GM23338 (cell line): ENCODE results near the gene BMP8A. TPM values are rescaled to one million over a fixed set of nuclear protein-coding genes. Genes with fewer than 3 reads are reported as not detected.

Experiments
- ATAC-seq: fragments of 200-7000 bp; cut with Tn5 transposase; 3 replicates; pipeline ENCODE4 v1.9.1; 2020
- DNase-seq: peaks from one replicate; pipeline ENCODE4 v3.0.0-alpha.2; 2015; ENCODE audit warnings: low spot score
- H2AFZ ChIP-seq: fragments of 200-600 bp; sonication (generic); 2 replicates; pipeline ENCODE4 v1.8.0; 2016; ENCODE audit warnings: antibody characterized with exemption, mild to moderate bottlenecking, moderate library complexity
- H3F3A ChIP-seq: fragments of 200-600 bp; sonication (generic); replicated peaks from 2 replicates; pipeline ENCODE4 v1.8.0; 2017; ENCODE audit warnings: antibody characterized with exemption, mixed run types, low read depth
- H3K27ac ChIP-seq: fragments of 200-600 bp; sonication (generic); 2 replicates; pipeline ENCODE4 v1.6.1; 2016; ENCODE audit warnings: low read depth
- H3K27me3 ChIP-seq: fragments of 200-600 bp; sonication (generic); 2 replicates; pipeline ENCODE4 v1.8.0; 2016; ENCODE audit warnings: mild to moderate bottlenecking, mixed run types, moderate library complexity; ENCODE audit not compliant: insufficient read depth
- H3K36me3 ChIP-seq: fragments of 200-600 bp; sonication (generic); 2 replicates; pipeline ENCODE4 v1.8.0; 2016; ENCODE audit warnings: mild to moderate bottlenecking; ENCODE audit not compliant: insufficient read depth
- H3K4me1 ChIP-seq: fragments of 200-600 bp; sonication (generic); 2 replicates; pipeline ENCODE4 v1.8.0; 2016; ENCODE audit warnings: mild to moderate bottlenecking, moderate library complexity; ENCODE audit not compliant: insufficient read depth
- H3K4me2 ChIP-seq: fragments of 200-600 bp; sonication (generic); 2 replicates; pipeline ENCODE4 v1.7.1; 2017; ENCODE audit warnings: mixed run types
- H3K4me3 ChIP-seq: fragments of 200-600 bp; sonication (generic); 2 replicates; pipeline ENCODE4 v1.6.1; 2016; ENCODE audit warnings: mixed run types
- H3K79me2 ChIP-seq: fragments of 200-600 bp; sonication (generic); replicated peaks from 2 replicates; pipeline ENCODE4 v1.8.0; 2017; ENCODE audit warnings: mild to moderate bottlenecking; ENCODE audit not compliant: insufficient read depth
- H3K9me2 ChIP-seq: fragments of 200-600 bp; sonication (generic); 2 replicates; pipeline ENCODE4 v1.8.0; 2017; ENCODE audit not compliant: insufficient read depth
- H4K20me1 ChIP-seq: fragments of 200-600 bp; sonication (generic); replicated peaks from 2 replicates; pipeline ENCODE4 v1.8.0; 2017; ENCODE audit warnings: mild to moderate bottlenecking; ENCODE audit not compliant: insufficient read depth
- H3K27ac Mint-ChIP-seq: 2 replicates; pipeline ENCODE4 v1.8.0; 2020; ENCODE audit warnings: inconsistent platforms, mild to moderate bottlenecking, moderate library complexity, mixed read lengths
- H3K27me3 Mint-ChIP-seq: 3 replicates; pipeline ENCODE4 v1.8.0; 2022; ENCODE audit warnings: low read depth, mild to moderate bottlenecking, moderate library complexity, mixed read lengths, inconsistent platforms; ENCODE audit not compliant: insufficient read depth, poor library complexity
- H3K36me3 Mint-ChIP-seq: 3 replicates; pipeline ENCODE4 v1.8.0; 2021; ENCODE audit warnings: low read depth, mild to moderate bottlenecking, inconsistent platforms, moderate library complexity, mixed read lengths
- H3K4me1 Mint-ChIP-seq: 3 replicates; pipeline ENCODE4 v1.8.0; 2020; ENCODE audit warnings: mild to moderate bottlenecking, inconsistent platforms, mixed read lengths
- H3K4me3 Mint-ChIP-seq: 3 replicates; pipeline ENCODE4 v1.8.0; 2021; ENCODE audit warnings: moderate library complexity, mild to moderate bottlenecking, inconsistent platforms, mixed read lengths
- H3K9me3 Mint-ChIP-seq: 3 replicates; pipeline ENCODE4 v1.8.0; 2020; ENCODE audit warnings: moderate library complexity, mild to moderate bottlenecking, inconsistent platforms, mixed read lengths
- CREB1 ChIP-seq: fragments of 250-450 bp; sonication (Bioruptor Pico); IDR thresholded peaks from 2 replicates; pipeline ENCODE4 v1.5.0; 2020; ENCODE audit warnings: low read depth, mild to moderate bottlenecking, moderate library complexity
- EZH2phosphoT487 ChIP-seq: fragments of 200-600 bp; sonication (generic); IDR thresholded peaks from one replicate; pipeline ENCODE4 v1.8.1; 2018; ENCODE audit warnings: antibody characterized with exemption; ENCODE audit not compliant: unreplicated experiment
- JUNB ChIP-seq: IDR thresholded peaks from one replicate; pipeline ENCODE4 v1.6.1; 2016; ENCODE audit warnings: antibody characterized with exemption; ENCODE audit not compliant: unreplicated experiment
- POLR2AphosphoS5 ChIP-seq: IDR thresholded peaks from 2 replicates; pipeline ENCODE4 v1.6.1; 2016; ENCODE audit warnings: antibody characterized with exemption, low read depth
- REST ChIP-seq: IDR thresholded peaks from one replicate; pipeline ENCODE4 v1.6.1; 2018; ENCODE audit warnings: antibody characterized with exemption; ENCODE audit not compliant: unreplicated experiment
- STAT1 ChIP-seq: IDR thresholded peaks from one replicate; pipeline ENCODE4 v1.6.1; 2016; ENCODE audit warnings: antibody characterized with exemption; ENCODE audit not compliant: unreplicated experiment
- ZNF114 ChIP-seq: fragments of 250-450 bp; sonication (Bioruptor Pico); IDR thresholded peaks from 2 replicates; pipeline ENCODE4 v1.5.0; 2020; ENCODE audit warnings: mild to moderate bottlenecking, moderate library complexity
- ZNF331 ChIP-seq: fragments of 250-450 bp; sonication (Bioruptor Pico); IDR thresholded peaks from 2 replicates; pipeline ENCODE4 v1.5.0; 2020; ENCODE audit warnings: low read depth, mild to moderate bottlenecking, moderate library complexity
- ZNF462 ChIP-seq: fragments of 250-450 bp; sonication (Bioruptor Pico); IDR thresholded peaks from 2 replicates; pipeline ENCODE4 v1.5.0; 2020; ENCODE audit warnings: mild to moderate bottlenecking, moderate library complexity
- polyA plus RNA-seq: library from polyadenylated mRNA; unstranded; fragments of >200 nt; fragmentation: Nextera tagmentation; extraction: Ambion mirVana; gene quantifications from 2 replicates; pipeline ENCODE4 v1.2.1, GENCODE V29; 2016
- total RNA-seq: library from RNA; depleted of rRNA; stranded (reverse); fragments of >200 nt; shearing (Covaris generic); gene quantifications from 2 replicates; pipeline ENCODE4 v1.2.3, GENCODE V29; 2014
- TF ChIP-seq, protein P1 (sequence below), 2 experiments: fragments of 200-600 bp in 1 of 2; sonication (generic) in 1 of 2; conservative IDR thresholded peaks; 2 replicates each; pipeline versions ENCODE4 v1.5.1 to v1.6.1; 2016 to 2017; ENCODE audit warnings: antibody characterized with exemption in 2 of 2, low read depth in 2 of 2, mild to moderate bottlenecking in 2 of 2, moderate library complexity in 1 of 2

The BMP8A gene
- total and polyA plus RNA-seq, 2 experiments from 2014 or later: 0.34 to 0.63 TPM

- TF ChIP-seq ZNF462 (CRISPR knock-in tag) (no peak), ZNF114 (CRISPR knock-in tag) (no peak), POLR2AphosphoS5 (no peak), ZNF331 (CRISPR knock-in tag) (no peak), STAT1 (no peak)
Observed at GRCh38 chr1:39568208-39568607, 76.8 kb downstream of the BMP8A start (continued).

DNA sequence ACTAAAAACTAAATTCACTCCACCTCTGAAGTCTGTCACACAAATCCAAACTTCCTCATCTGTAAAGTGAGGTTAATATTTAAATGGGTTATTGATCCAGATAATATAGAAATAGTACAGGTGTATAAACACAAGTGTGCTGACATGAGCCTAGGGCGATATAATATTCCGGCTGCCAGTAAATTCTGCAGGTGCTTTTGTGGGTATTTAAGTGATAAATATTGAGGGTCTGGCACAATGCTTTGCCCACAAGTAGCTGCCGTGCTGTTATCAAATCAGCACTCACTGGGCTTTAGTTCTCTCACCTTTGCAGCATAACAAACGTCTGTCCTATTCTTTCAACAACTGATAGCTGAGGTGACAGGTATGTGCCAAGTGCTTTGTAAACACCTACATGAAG, 77.6 kb downstream of the BMP8A start:
- H3K9me2 ChIP-seq: no peaks in the 10 kb centered on the region
- DNase-seq: no peak
- H3K27ac Mint-ChIP-seq: no peak overlapping the region
- H3K27me3 ChIP-seq: no peaks in the 10 kb centered on the region
- H3K4me3 Mint-ChIP-seq: no peak overlapping the region
- H3F3A ChIP-seq: peaks cover 33% of the 10 kb centered on the region
- peaks cover 8% of the 10 kb centered on the region for H3K4me1 ChIP-seq
- peaks cover 99% of the 10 kb centered on the region for H3K36me3 Mint-ChIP-seq
- H3K36me3 ChIP-seq: peaks cover 90% of the 10 kb centered on the region
- peaks cover 12% of the 10 kb centered on the region for H3K27me3 Mint-ChIP-seq
- no peak overlapping the region for H3K4me3 ChIP-seq
- H3K9me3 Mint-ChIP-seq: no peaks in the 10 kb centered on the region
- peaks cover 63% of the 10 kb centered on the region for H3K79me2 ChIP-seq
- H3K27ac ChIP-seq: no peak overlapping the region
- no peak overlapping the region for H3K4me2 ChIP-seq
- no peak for ATAC-seq
- peaks cover 9% of the 10 kb centered on the region for H3K4me1 Mint-ChIP-seq
- peaks cover 66% of the 10 kb centered on the region for H4K20me1 ChIP-seq
- H2AFZ ChIP-seq: no peak overlapping the region
- TF ChIP-seq, protein P1, sequence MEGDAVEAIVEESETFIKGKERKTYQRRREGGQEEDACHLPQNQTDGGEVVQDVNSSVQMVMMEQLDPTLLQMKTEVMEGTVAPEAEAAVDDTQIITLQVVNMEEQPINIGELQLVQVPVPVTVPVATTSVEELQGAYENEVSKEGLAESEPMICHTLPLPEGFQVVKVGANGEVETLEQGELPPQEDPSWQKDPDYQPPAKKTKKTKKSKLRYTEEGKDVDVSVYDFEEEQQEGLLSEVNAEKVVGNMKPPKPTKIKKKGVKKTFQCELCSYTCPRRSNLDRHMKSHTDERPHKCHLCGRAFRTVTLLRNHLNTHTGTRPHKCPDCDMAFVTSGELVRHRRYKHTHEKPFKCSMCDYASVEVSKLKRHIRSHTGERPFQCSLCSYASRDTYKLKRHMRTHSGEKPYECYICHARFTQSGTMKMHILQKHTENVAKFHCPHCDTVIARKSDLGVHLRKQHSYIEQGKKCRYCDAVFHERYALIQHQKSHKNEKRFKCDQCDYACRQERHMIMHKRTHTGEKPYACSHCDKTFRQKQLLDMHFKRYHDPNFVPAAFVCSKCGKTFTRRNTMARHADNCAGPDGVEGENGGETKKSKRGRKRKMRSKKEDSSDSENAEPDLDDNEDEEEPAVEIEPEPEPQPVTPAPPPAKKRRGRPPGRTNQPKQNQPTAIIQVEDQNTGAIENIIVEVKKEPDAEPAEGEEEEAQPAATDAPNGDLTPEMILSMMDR (conservative IDR thresholded peaks at IDR 0.05; ENCODE audit: low read depth in 2 of 2): no peak
- no peak for TF ChIP-seq ZNF114 (CRISPR knock-in tag)
- no peak for TF ChIP-seq REST
- no peak for TF ChIP-seq CREB1 (CRISPR knock-in tag)
- no peak for TF ChIP-seq STAT1
- no peak for TF ChIP-seq POLR2AphosphoS5
- no peak for TF ChIP-seq EZH2phosphoT487
- TF ChIP-seq ZNF331 (CRISPR knock-in tag): no peak
- no peak for TF ChIP-seq JUNB
